Right cardiac atrium (tissue), 5 donors: ENCODE measurements around the gene MANF. TPM values are rescaled to one million over a fixed set of nuclear protein-coding genes. Genes with fewer than 3 reads are reported as not detected.
"Not testable (repeated sequence)": the region's sequence is repeated elsewhere in the genome, so short reads cannot be mapped to it uniquely, and the experiment has no call there.

Experiments used
- ATAC-seq, 2 donors: fragments of 200-7000 bp; cut with Tn5 transposase; one replicate each; pipeline versions ENCODE4 v1.8.0 to v1.9.1; 2020; ENCODE audit warnings: moderate library complexity in 2 of 2, mild to moderate bottlenecking in 1 of 2
- DNase-seq, 3 donors: peaks; one replicate each; pipeline ENCODE4 v3.0.0-alpha.2; 2020
- H3K27ac ChIP-seq: one replicate; pipeline ENCODE4 v1.5.1; 2013; ENCODE audit warnings: mild to moderate bottlenecking, low read length, control low read depth, moderate library complexity
- H3K27me3 ChIP-seq: one replicate; pipeline ENCODE4 v1.6.1; 2013; ENCODE audit not compliant: control insufficient read depth, insufficient read depth
- H3K4me1 ChIP-seq: one replicate; pipeline ENCODE4 v1.6.1; 2013; ENCODE audit warnings: low read length; ENCODE audit not compliant: control insufficient read depth, insufficient read depth
- H3K4me3 ChIP-seq: one replicate; pipeline ENCODE4 v1.5.1; 2013; ENCODE audit warnings: low read length, control low read depth
- H3K9me3 ChIP-seq: one replicate; pipeline ENCODE4 v1.6.1; 2013; ENCODE audit warnings: low read length; ENCODE audit not compliant: control insufficient read depth
- WGBS: extraction: QIAGEN DNeasy Blood & Tissue Kit; methylation state at CpG from one replicate; pipeline ENCODE4 v1.1.7; 2013; 5-methylcytosine and 5-hydroxymethylcytosine counted together
- intact Hi-C, 4 donors: fragments of 100-400 bp; cut with DNase I; formaldehyde crosslinking; loops; one replicate each; pipeline versions ENCODE4 v1.11.0 to v1.14.0; 2022 to 2023
- polyA plus RNA-seq: library from polyadenylated mRNA; stranded (reverse); fragments of 200-250 nt; gene quantifications from one replicate; pipeline ENCODE4 v1.2.3, GENCODE V29; 2013
- total RNA-seq, 4 donors: library from RNA; stranded (reverse); fragmentation: NEBNext Ultra II Directional; extraction: Animal tissue kit (Norgen Biotek cat#: 25700); gene quantifications; one replicate each; pipeline ENCODE4 v1.2.1, GENCODE V29; 2021
- donor health status: healthy with polysubstance abuse.
- donor health status: DM: no; HTN: yes; CAD: no.
- donor health status: DM: no; HTN: no; CAD: no.
- donor health status: DM: no; HTN: yes; CAD: no; lungs with severe emphysema.
- donor health status: DM: yes; HTN: yes; CAD: no.

Gene MANF
- total and polyA plus RNA-seq, 5 donors = 49.2 to 120 (median 82.8) TPM

GRCh38 chr3:51353691-51354090 is 31.4 kb upstream of the MANF start:
- H3K4me1 ChIP-seq = no peaks in the 10 kb centered on the region
- ATAC-seq (no peak), DNase-seq (no peak)
- no peaks in the 10 kb centered on the region for H3K27me3 ChIP-seq
- no peaks in the 10 kb centered on the region for H3K9me3 ChIP-seq
- H3K4me3 ChIP-seq = no peak overlapping the region
- intact Hi-C loops = no loop called here
- WGBS = 53% methylated on average over 1 of the region's 1 CpG
- H3K27ac ChIP-seq = no peak overlapping the region

- Histone ChIP-seq H3K27me3 (no peaks in the 10 kb centered on the region), H3K9me3 (no peaks in the 10 kb centered on the region), H3K4me3 (no peak overlapping the region), H3K4me1 (no peaks in the 10 kb centered on the region), H3K27ac (no peak overlapping the region)
- intact Hi-C loops = no loop called here
- ATAC-seq = no peak
- 92% methylated on average over 2 of the region's 2 CpGs for WGBS
- DNase-seq = no peak
These were observed 30.9 kb upstream of the MANF start for GRCh38 chr3:51354172-51354571.

GRCh38 chr3:51354731-51355615 is 30.1 kb upstream of the MANF start:
- H3K9me3 ChIP-seq = no peaks in the 10 kb centered on the region
- ATAC-seq = no peak
- 85% methylated on average over 9 of the region's 9 CpGs for WGBS
- no peaks in the 10 kb centered on the region for H3K27me3 ChIP-seq
- H3K4me1 ChIP-seq = no peaks in the 10 kb centered on the region
- no peak overlapping the region for H3K27ac ChIP-seq
- no peak for DNase-seq
- intact Hi-C loops = no loop called here
- H3K4me3 ChIP-seq = no peak overlapping the region

GRCh38 chr3:51355891-51356578 is 29.1 kb upstream of the MANF start:
- Histone ChIP-seq H3K9me3 (no peaks in the 10 kb centered on the region), H3K27me3 (no peaks in the 10 kb centered on the region), H3K4me1 (no peaks in the 10 kb centered on the region), H3K4me3 (no peak overlapping the region), H3K27ac (no peak overlapping the region)
- WGBS = 70% methylated on average over 8 of the region's 8 CpGs
- no peak for DNase-seq
- no peak for ATAC-seq
- intact Hi-C loops = no loop called here

DNA sequence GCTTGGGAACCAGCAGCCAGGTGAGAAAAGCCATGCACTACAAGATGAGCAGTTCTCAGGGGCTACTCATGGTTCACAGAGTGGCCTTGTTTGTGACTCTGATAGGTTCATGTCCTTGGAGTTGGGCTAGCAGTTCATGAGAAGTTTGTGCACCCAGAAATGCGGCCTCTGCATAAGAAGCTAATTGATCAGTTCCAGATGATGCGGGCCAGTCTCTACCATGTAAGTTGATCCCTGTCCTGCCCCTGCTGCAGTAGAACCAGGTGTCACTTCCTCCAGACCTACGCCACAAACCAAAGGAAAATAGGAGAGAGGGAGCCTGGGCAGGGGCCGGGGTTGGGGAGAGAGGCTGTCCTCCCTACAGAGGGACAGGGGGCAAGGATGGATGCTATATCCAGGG is 27.2 kb upstream of the MANF start:
- Histone ChIP-seq H3K27me3 (no peaks in the 10 kb centered on the region), H3K27ac (no peak overlapping the region), H3K4me3 (no peak overlapping the region), H3K9me3 (no peaks in the 10 kb centered on the region), H3K4me1 (no peaks in the 10 kb centered on the region)
- ATAC-seq (no peak), DNase-seq (no peak)
- intact Hi-C loops = no loop called here
- 64% methylated on average over 4 of the region's 4 CpGs for WGBS

DNA sequence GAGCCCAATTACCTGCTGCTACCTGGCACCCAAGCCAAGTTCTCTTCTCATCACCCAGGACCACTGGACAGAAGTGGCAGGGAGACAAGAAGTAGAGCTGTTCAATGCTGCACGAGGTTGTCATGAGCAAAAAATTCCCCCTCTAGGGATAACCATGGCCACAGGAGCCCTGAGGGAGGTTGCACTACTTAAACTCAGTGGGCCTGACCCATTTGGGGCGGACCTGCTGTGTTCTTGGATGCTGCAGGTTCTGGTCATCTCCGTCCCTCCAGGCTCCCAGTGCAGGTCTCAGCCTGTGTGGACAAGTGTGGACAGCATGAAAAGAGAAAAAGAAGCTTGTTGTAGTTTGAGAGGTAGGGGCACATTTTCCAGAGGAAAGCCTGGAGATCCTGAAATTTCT is 26.1 kb upstream of the MANF start:
- intact Hi-C loops = no loop called here
- Histone ChIP-seq H3K27ac (no peak overlapping the region), H3K9me3 (no peaks in the 10 kb centered on the region), H3K4me3 (no peak overlapping the region), H3K4me1 (no peaks in the 10 kb centered on the region), H3K27me3 (no peaks in the 10 kb centered on the region)
- 56% methylated on average over 3 of the region's 3 CpGs for WGBS
- DNase-seq = no peak
- ATAC-seq = no peak

- Histone ChIP-seq H3K4me1 (no peaks in the 10 kb centered on the region), H3K4me3 (no peak overlapping the region), H3K27ac (no peak overlapping the region), H3K9me3 (no peaks in the 10 kb centered on the region), H3K27me3 (no peaks in the 10 kb centered on the region)
- no peak for DNase-seq
- intact Hi-C loops = loop anchor here in 1 of 4 donors (10.0 kb wide), 1 partner anchor 256 kb away; no protein-coding TSS in a partner anchor
- ATAC-seq = no peak
- 80% methylated on average over 3 of the region's 3 CpGs for WGBS
These were observed 24.3 kb upstream of the MANF start for GRCh38 chr3:51360806-51361205.

DNA sequence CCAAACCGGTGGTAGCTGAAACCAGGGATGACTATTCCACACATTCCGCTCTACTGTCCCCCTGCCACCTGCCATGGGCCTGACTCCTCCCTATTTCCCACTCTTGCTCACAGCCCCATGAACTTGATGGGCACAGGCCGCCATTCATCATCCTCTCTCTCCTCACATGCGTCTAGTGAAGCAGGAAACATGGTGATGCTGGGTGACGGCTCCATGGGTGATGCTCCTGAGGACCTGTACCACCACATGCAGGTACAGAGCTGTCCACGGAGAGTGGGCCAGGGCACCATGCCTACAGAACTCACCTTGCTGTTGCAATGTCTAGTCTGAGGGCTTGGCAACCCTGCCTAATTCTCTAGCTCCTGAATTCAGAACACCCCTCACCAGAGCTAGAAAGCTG is 23.3 kb upstream of the MANF start:
- Histone ChIP-seq H3K4me3 (no peak overlapping the region), H3K27me3 (no peaks in the 10 kb centered on the region), H3K9me3 (no peaks in the 10 kb centered on the region), H3K4me1 (no peaks in the 10 kb centered on the region), H3K27ac (no peak overlapping the region)
- intact Hi-C loops = loop anchor here in 1 of 4 donors (10.0 kb wide), 1 partner anchor 257 kb away; no protein-coding TSS in a partner anchor
- ATAC-seq = no peak
- 89% methylated on average over 6 of the region's 6 CpGs for WGBS
- DNase-seq = no peak

DNA sequence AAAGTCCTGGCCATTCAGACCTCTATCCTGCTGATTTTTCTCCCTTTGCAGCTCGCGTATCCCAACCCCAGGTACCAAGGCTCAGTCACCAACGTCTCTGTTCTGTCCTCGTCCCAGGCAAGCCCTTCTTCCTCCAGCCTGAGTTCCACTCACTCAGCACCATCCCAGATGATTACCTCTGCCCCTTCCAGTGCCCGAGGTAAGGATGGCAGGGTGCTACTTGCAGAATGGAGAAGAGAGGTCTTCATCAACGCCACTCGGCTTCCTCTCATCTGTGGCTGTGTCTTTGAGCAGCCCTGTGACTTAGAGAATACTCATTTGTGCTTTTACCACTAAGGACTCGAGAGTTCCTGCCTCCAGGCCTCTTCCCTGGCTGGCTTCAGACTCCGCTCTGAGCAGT is 22.6 kb upstream of the MANF start:
- Histone ChIP-seq H3K27ac (no peak overlapping the region), H3K4me1 (no peaks in the 10 kb centered on the region), H3K4me3 (no peak overlapping the region), H3K27me3 (no peaks in the 10 kb centered on the region), H3K9me3 (no peaks in the 10 kb centered on the region)
- ATAC-seq (no peak), DNase-seq (no peak)
- 83% methylated on average over 9 of the region's 9 CpGs for WGBS
- intact Hi-C loops = loop anchor here in 1 of 4 donors (10.0 kb wide), 1 partner anchor 258 kb away; no protein-coding TSS in a partner anchor

GRCh38 chr3:51368276-51368675 is 16.8 kb upstream of the MANF start:
- not testable (repeated sequence) for H3K27me3 ChIP-seq, DNase-seq, H3K9me3 ChIP-seq, ATAC-seq, H3K4me3 ChIP-seq, H3K27ac ChIP-seq, H3K4me1 ChIP-seq
- 88% methylated on average over 8 of the region's 8 CpGs for WGBS
- intact Hi-C loops = loop anchor here in 1 of 4 donors (10.0 kb wide), 1 partner anchor 263 kb away; no protein-coding TSS in a partner anchor

DNA sequence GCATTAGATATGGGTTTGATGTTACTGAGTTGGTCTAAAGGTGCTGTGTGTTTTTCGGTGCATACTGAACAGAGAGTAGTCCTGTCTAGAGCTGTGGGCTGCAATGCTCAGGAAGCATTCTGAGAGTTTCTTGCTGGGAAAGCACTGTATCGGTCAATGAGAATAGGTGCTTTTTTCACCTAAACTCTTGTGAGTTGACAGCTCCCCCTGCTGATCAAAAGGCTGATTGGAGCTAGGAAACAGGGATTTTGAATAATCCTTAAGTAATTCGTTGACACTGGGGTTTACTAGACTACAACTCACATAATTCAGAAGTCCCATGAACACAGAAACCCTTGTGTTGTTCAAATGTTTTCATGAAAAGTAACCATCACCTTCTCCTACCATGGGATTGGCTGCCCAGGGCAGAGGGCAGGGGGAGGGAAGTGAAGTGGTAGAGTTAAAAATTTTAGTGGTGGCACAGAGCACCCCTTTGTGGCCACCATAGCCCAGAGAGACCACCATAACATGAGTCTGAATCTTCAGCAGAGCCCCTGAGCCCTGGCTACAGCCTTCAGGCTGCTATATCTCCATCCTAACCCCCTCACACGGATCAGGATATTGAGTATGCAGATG is 13.0 kb upstream of the MANF start:
- intact Hi-C loops = loop anchor here in 2 of 4 donors (2.0 to 5.0 kb wide), 2 partner anchors 755 kb away; partner anchors contain the start of gene MAPKAPK3 (in 2 of the 2)
- DNase-seq = no peak
- WGBS = 25% methylated on average over 4 of the region's 4 CpGs
- ATAC-seq = peak; percentile 22 to 34
- Histone ChIP-seq H3K4me3 (no peak overlapping the region), H3K9me3 (no peaks in the 10 kb centered on the region), H3K27ac (no peak overlapping the region), H3K4me1 (no peaks in the 10 kb centered on the region), H3K27me3 (no peaks in the 10 kb centered on the region)
